GM12878 (cell line): ENCODE results near the gene GALNT6. TPM values are rescaled to one million over a fixed set of nuclear protein-coding genes. Genes with fewer than 3 reads are reported as not detected.

Experiments used
- ATAC-seq: fragments of 200-7000 bp; cut with Tn5 transposase; 3 replicates; pipeline ENCODE4 v1.9.1; 2020; ENCODE audit warnings: mild to moderate bottlenecking, moderate library complexity
- BruUV-seq: library from RNA; stranded (reverse); fragments of 400-500 nt; replicated peaks from 2 replicates; lab custom pipeline; 2021; lab: Mats Ljungman, UMichigan
- CTCF ChIA-PET: fragments of 300-600 bp; sonication (Branson Sonifier 250); formaldehyde crosslinking; extraction: SDS; loops from one replicate; lab custom pipeline; 2021; ENCODE audit warnings: inconsistent platforms; lab: Yijun Ruan, JAX
- POLR2A ChIA-PET: fragments of 350-600 bp; formaldehyde crosslinking; extraction: SDS; loops from one replicate; lab custom pipeline; 2021; ENCODE audit warnings: inconsistent platforms; lab: Charles Lee
- RAD21 ChIA-PET: fragments of 300-600 bp; sonication (Branson Sonifier 250); formaldehyde crosslinking; loops from one replicate; lab custom pipeline; 2023; ENCODE audit warnings: antibody characterized with exemption; ENCODE audit not compliant: unreplicated experiment; lab: Charles Lee
- SMC1A ChIA-PET: fragments of 300-600 bp; sonication (Branson Sonifier 250); formaldehyde crosslinking; loops from one replicate; lab custom pipeline; 2023; ENCODE audit not compliant: unreplicated experiment, uncharacterized antibody; lab: Charles Lee
- DNase-seq: peaks from one replicate; pipeline ENCODE4 v3.0.0-alpha.2; 2011; ENCODE audit warnings: low read depth, low spot score
- FAIRE-seq: peaks from 3 replicates; lab custom pipeline; 2011; peaks lifted over from hg19 to GRCh38; lab: Jason Lieb, UNC
- H2AFZ ChIP-seq: 2 replicates; pipeline ENCODE4 v1.6.0; 2011; ENCODE audit warnings: low read depth, low read length, control low read depth; ENCODE audit not compliant: control insufficient read depth
- H3K27ac ChIP-seq: 2 replicates; pipeline ENCODE4 v1.5.1; 2011; ENCODE audit warnings: control low read depth; ENCODE audit not compliant: control insufficient read depth, insufficient read depth
- H3K27me3 ChIP-seq, 2 experiments: replicated peaks in 1 of 2; 2 replicates each; pipeline versions ENCODE4 v1.6.0 to v1.6.1; 2011; ENCODE audit warnings: low read length in 1 of 2; ENCODE audit not compliant: control insufficient read depth in 2 of 2, insufficient read depth in 2 of 2
- H3K36me3 ChIP-seq, 2 experiments: 2 replicates each; pipeline ENCODE4 v1.5.1; 2011; ENCODE audit warnings: low read length in 1 of 2; ENCODE audit not compliant: control insufficient read depth in 2 of 2, insufficient read depth in 2 of 2
- H3K4me1 ChIP-seq: 2 replicates; pipeline ENCODE4 v1.6.1; 2011; ENCODE audit warnings: mild to moderate bottlenecking, low read length, moderate library complexity, mixed read lengths; ENCODE audit not compliant: control insufficient read depth, insufficient read depth
- H3K4me2 ChIP-seq: 2 replicates; pipeline ENCODE4 v1.6.0; 2011; ENCODE audit warnings: control low read depth; ENCODE audit not compliant: control insufficient read depth, insufficient read depth
- H3K4me3 ChIP-seq: fragments of 200-600 bp; sonication (generic); 2 replicates; pipeline ENCODE4 v1.5.1; 2016
- H3K79me2 ChIP-seq: 2 replicates; pipeline ENCODE4 v1.6.0; 2011; ENCODE audit warnings: low read length; ENCODE audit not compliant: control insufficient read depth, insufficient read depth
- H3K9ac ChIP-seq: 2 replicates; pipeline ENCODE4 v1.8.0; 2011; ENCODE audit warnings: low read length, control low read depth, mixed read lengths; ENCODE audit not compliant: control insufficient read depth, insufficient read depth
- H3K9me3 ChIP-seq: replicated peaks from 3 replicates; pipeline ENCODE4 v1.5.1; 2011; ENCODE audit warnings: mild to moderate bottlenecking, low read length; ENCODE audit not compliant: control insufficient read depth, insufficient read depth
- H4K20me1 ChIP-seq: 2 replicates; pipeline ENCODE4 v1.6.0; 2011; ENCODE audit not compliant: control insufficient read depth, insufficient read depth
- BACH1 ChIP-seq: fragments of 450-650 bp; IDR thresholded peaks from 2 replicates; pipeline ENCODE4 v1.6.1; 2017; ENCODE audit warnings: mild to moderate bottlenecking, borderline replicate concordance
- CBFB ChIP-seq: IDR thresholded peaks from 2 replicates; pipeline ENCODE4 v1.6.1; 2016; ENCODE audit warnings: antibody characterized with exemption, low read depth
- CHD2 ChIP-seq: IDR thresholded peaks from 2 replicates; pipeline ENCODE4 v1.6.1; 2011; ENCODE audit warnings: low read depth, low read length, improper control_type of control experiment, borderline replicate concordance
- ESRRA ChIP-seq: IDR thresholded peaks from 2 replicates; pipeline ENCODE4 v1.6.1; 2012; ENCODE audit warnings: mild to moderate bottlenecking, low read length, improper control_type of control experiment
- IKZF1 ChIP-seq: fragments of 450-650 bp; conservative IDR thresholded peaks from 2 replicates; pipeline ENCODE4 v1.6.1; 2017; ENCODE audit warnings: antibody characterized with exemption, mild to moderate bottlenecking
- MYB ChIP-seq: fragments of 150-350 bp; IDR thresholded peaks from 2 replicates; pipeline ENCODE4 v1.6.1; 2014; ENCODE audit warnings: mild to moderate bottlenecking, low read depth, low read length, borderline replicate concordance
- MYC ChIP-seq: IDR thresholded peaks from 2 replicates; pipeline ENCODE4 v1.6.1; 2011; ENCODE audit warnings: mild to moderate bottlenecking, low read length, moderate library complexity, inconsistent platforms; ENCODE audit not compliant: insufficient read depth, insufficient replicate concordance, insufficient read length, severe bottlenecking
- NFIC ChIP-seq: IDR thresholded peaks from 2 replicates; pipeline ENCODE4 v1.6.1; 2012; ENCODE audit warnings: low read depth, mild to moderate bottlenecking, inconsistent platforms, low read length, moderate library complexity
- POU2F2 ChIP-seq: IDR thresholded peaks from 3 replicates; pipeline ENCODE4 v1.6.1; 2011; ENCODE audit warnings: low read depth, mild to moderate bottlenecking, low read length, borderline replicate concordance
- TCF7 ChIP-seq: IDR thresholded peaks from 2 replicates; pipeline ENCODE4 v1.6.1; 2014; ENCODE audit warnings: antibody characterized with exemption, borderline replicate concordance
- WRNIP1 ChIP-seq: IDR thresholded peaks from 2 replicates; pipeline ENCODE4 v1.6.1; 2011; ENCODE audit warnings: low read depth, low read length, improper control_type of control experiment, borderline replicate concordance
- YBX1 ChIP-seq: fragments of 450-650 bp; IDR thresholded peaks from 2 replicates; pipeline ENCODE4 v1.6.1; 2016; ENCODE audit warnings: antibody characterized with exemption
- WGBS: methylation state at CpG from one replicate; pipeline ENCODE4 v1.1.6; 2016; ENCODE audit warnings: low lambda C conversion rate; ENCODE audit not compliant: insufficient replicate concordance, insufficient coverage; ENCODE audit errors: missing lambda C conversion rate; 5-methylcytosine and 5-hydroxymethylcytosine counted together
- in situ Hi-C: fragments of 300-500 bp; cut with MboI; formaldehyde crosslinking; loops from 9 replicates; pipeline ENCODE4 v1.14.3; 2018; ENCODE audit warnings: mixed read lengths
- intact Hi-C: fragments of 100-400 bp; cut with micrococcal nuclease; formaldehyde crosslinking; loops from one replicate; pipeline ENCODE4 v1.14.2; 2022; ENCODE audit not compliant: unreplicated experiment
- polyA plus RNA-seq, 11 experiments: library from polyadenylated mRNA; depleted of rRNA in 4 of 11; unstranded in 6 of 11; stranded (reverse) in 5 of 11; fragments of >200 nt; fragmentation: Nextera tagmentation in 4 of 11; fragmentation: Illumina TruSeq in 1 of 11; extraction: Ambion mirVana in 4 of 11; extraction: Trizol in 1 of 11; gene quantifications; 1 replicate in 1 of 11; 2 replicates in 10 of 11; pipeline versions ENCODE4 v1.2.1 to v1.2.3, GENCODE V29; 2011 to 2016; ENCODE audit warnings: inconsistent platforms in 2 of 11, missing spikeins in 2 of 11, low read depth in 1 of 11
- total RNA-seq, 4 experiments: library from RNA; depleted of rRNA in 3 of 4; stranded (reverse); fragments of >200 nt in 3 of 4; fragmentation: Illumina TruSeq in 1 of 4; extraction: Trizol in 1 of 4; gene quantifications; 2 replicates each; pipeline versions ENCODE4 v1.2.1 to v1.2.3, GENCODE V29; 2013 to 2021
- TF ChIP-seq, protein P1 (sequence below): IDR thresholded peaks from 2 replicates; pipeline ENCODE4 v1.6.1; 2012; ENCODE audit warnings: low read depth, low read length, improper control_type of control experiment
- TF ChIP-seq, protein P2 (sequence below): IDR thresholded peaks from 2 replicates; pipeline ENCODE4 v1.6.1; 2011; ENCODE audit warnings: borderline replicate concordance, low read depth, mild to moderate bottlenecking, moderate library complexity, low read length; ENCODE audit not compliant: insufficient read depth, poor library complexity, severe bottlenecking

The GALNT6 gene
- total and polyA plus RNA-seq, 10 of the 15 experiments (the other 5 are each of a cell fraction or from before 2014, with no cell fraction given) = 6.6 to 40.4 (median 23.7) TPM

DNA sequence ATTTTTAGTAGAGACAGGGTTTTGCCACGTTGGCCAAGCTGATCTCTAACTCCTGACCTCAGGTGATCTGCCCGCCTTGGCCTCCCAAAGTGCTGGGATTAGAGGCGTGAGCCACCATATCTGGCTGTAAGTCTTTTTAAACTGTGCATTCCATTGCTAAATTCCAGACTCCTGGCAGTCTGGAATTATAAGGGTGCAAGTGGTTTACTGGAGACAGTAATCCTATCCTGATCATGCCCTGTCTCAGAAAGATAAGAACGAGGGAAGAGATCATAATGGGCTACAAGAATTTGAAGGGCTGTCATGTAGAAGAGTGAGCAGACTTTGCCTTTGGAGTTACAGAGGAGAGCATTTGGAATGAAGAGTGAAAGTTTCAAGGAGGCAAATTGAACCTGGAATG is 26.6 kb upstream of the GALNT6 start:
- WGBS = 70% methylated on average over 4 of the region's 4 CpGs
- Histone ChIP-seq H3K79me2 (no peaks in the 10 kb centered on the region), H4K20me1 (no peaks in the 10 kb centered on the region), H3K4me3 (no peak overlapping the region), H2AFZ (no peak overlapping the region), H3K27ac (no peak overlapping the region), H3K27me3 (no peaks in the 10 kb centered on the region), H3K4me1 (no peaks in the 10 kb centered on the region), H3K36me3 (no peaks in the 10 kb centered on the region), H3K9ac (no peak overlapping the region), H3K9me3 (no peaks in the 10 kb centered on the region), H3K4me2 (no peak overlapping the region)
- BruUV-seq = no TSS peak
- intact Hi-C loops = no loop called here
- no peak for ATAC-seq
- ChIA-PET POLR2A (no interaction called here), CTCF (interaction anchor here (1.5 to 14.2 kb wide), 3 partner anchors 10 to 121 kb away, joined by 4 to 183 read pairs (median 8); no protein-coding TSS in a partner anchor), RAD21 (interaction anchor here (1.5 to 4.6 kb wide), 2 partner anchors 114 to 119 kb away, joined by 3 to 52 read pairs; no protein-coding TSS in a partner anchor), SMC1A (interaction anchor here (1.0 to 3.5 kb wide), 3 partner anchors 22 to 116 kb away, joined by 3 to 16 read pairs (median 5); no protein-coding TSS in a partner anchor)
- in situ Hi-C loops = no loop called here
- FAIRE-seq = no peak
- no peak for DNase-seq
- TF ChIP-seq, protein P1, sequence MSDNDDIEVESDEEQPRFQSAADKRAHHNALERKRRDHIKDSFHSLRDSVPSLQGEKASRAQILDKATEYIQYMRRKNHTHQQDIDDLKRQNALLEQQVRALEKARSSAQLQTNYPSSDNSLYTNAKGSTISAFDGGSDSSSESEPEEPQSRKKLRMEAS = no peak
- TF ChIP-seq IKZF1 (no peak), BACH1 (no peak), MYB (no peak)

DNA sequence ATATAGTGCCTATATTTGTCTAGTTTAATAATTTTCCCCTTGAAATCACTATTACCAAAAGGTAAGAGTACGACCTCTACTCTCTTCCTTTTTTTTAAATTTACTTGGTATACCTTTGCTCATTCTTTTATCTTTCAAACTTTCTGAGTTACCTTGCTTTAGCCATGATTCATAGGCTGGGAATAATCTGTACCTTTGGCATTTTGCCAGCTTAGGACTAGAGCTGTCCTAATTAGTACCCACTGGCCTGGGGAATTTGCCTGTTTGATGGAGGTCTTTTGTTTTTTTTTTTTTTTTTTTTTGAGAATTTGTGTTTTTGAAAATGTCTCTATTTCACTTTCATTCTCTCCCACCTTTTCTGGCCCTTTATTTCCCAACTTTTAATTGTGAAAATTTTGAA is 24.7 kb upstream of the GALNT6 start:
- FAIRE-seq (no peak), ATAC-seq (no peak), DNase-seq (no peak)
- Histone ChIP-seq H3K27me3 (no peaks in the 10 kb centered on the region), H3K9me3 (no peaks in the 10 kb centered on the region), H3K4me3 (no peak overlapping the region), H3K9ac (no peak overlapping the region), H3K4me1 (no peaks in the 10 kb centered on the region), H3K27ac (no peak overlapping the region), H3K4me2 (no peak overlapping the region), H4K20me1 (no peaks in the 10 kb centered on the region), H3K36me3 (no peaks in the 10 kb centered on the region), H2AFZ (no peak overlapping the region), H3K79me2 (no peaks in the 10 kb centered on the region)
- ChIA-PET RAD21 (no interaction called here), POLR2A (no interaction called here), CTCF (interaction anchor here (0.7 to 14.2 kb wide), 4 partner anchors 8 to 116 kb away, joined by 3 to 183 read pairs (median 3); partner anchors contain the start of gene SLC4A8), SMC1A (interaction anchor here (1.0 to 1.2 kb wide), 2 partner anchors 20 to 24 kb away, joined by 3 read pairs; partner anchors contain the start of gene GALNT6)
- intact Hi-C loops (no loop called here), in situ Hi-C loops (no loop called here)
- no TSS peak for BruUV-seq
- WGBS = 92% methylated on average over 1 of the region's 1 CpG
- TF ChIP-seq WRNIP1 = no peak
- TF ChIP-seq CHD2 = no peak
- no peak for TF ChIP-seq ESRRA
- TF ChIP-seq POU2F2 = no peak
- no peak for TF ChIP-seq YBX1
- no peak for TF ChIP-seq NFIC
- TF ChIP-seq CBFB = no peak
- TF ChIP-seq MYC = no peak
- TF ChIP-seq, protein P2, sequence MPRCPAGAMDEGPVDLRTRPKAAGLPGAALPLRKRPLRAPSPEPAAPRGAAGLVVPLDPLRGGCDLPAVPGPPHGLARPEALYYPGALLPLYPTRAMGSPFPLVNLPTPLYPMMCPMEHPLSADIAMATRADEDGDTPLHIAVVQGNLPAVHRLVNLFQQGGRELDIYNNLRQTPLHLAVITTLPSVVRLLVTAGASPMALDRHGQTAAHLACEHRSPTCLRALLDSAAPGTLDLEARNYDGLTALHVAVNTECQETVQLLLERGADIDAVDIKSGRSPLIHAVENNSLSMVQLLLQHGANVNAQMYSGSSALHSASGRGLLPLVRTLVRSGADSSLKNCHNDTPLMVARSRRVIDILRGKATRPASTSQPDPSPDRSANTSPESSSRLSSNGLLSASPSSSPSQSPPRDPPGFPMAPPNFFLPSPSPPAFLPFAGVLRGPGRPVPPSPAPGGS = no peak
- TF ChIP-seq TCF7 = no peak
